Neural progenitor cell (in vitro differentiated cells): ENCODE data around the gene HLF. TPM values are rescaled to one million over a fixed set of nuclear protein-coding genes. Genes with fewer than 3 reads are reported as not detected.

Experiments
- DNase-seq: peaks from one replicate; pipeline ENCODE4 v3.0.0-alpha.2; 2016; ENCODE audit warnings: low spot score
- H2AFZ ChIP-seq: fragments of 200-600 bp; sonication (generic); replicated peaks from 2 replicates; pipeline ENCODE4 v1.6.1; 2016; ENCODE audit warnings: antibody characterized with exemption
- H3F3A ChIP-seq: fragments of 200-600 bp; sonication (generic); 2 replicates; pipeline ENCODE4 v1.6.1; 2016; ENCODE audit warnings: antibody characterized with exemption, low read depth
- H3K27ac ChIP-seq: fragments of 200-600 bp; sonication (generic); 2 replicates; pipeline ENCODE4 v1.5.1; 2016; ENCODE audit warnings: mild to moderate bottlenecking
- H3K27me3 ChIP-seq: fragments of 200-600 bp; sonication (generic); 2 replicates; pipeline ENCODE4 v1.6.1; 2016; ENCODE audit warnings: mild to moderate bottlenecking, moderate library complexity
- H3K36me3 ChIP-seq: fragments of 200-600 bp; sonication (generic); 2 replicates; pipeline ENCODE4 v1.5.1; 2016
- H3K4me1 ChIP-seq: fragments of 200-600 bp; sonication (generic); 2 replicates; pipeline ENCODE4 v1.6.1; 2016; ENCODE audit warnings: mixed run types
- H3K4me2 ChIP-seq: fragments of 200-600 bp; sonication (generic); 2 replicates; pipeline ENCODE4 v1.6.1; 2016
- H3K4me3 ChIP-seq: fragments of 200-600 bp; sonication (generic); 2 replicates; pipeline ENCODE4 v1.5.1; 2016
- H3K79me2 ChIP-seq: fragments of 200-600 bp; sonication (generic); 2 replicates; pipeline ENCODE4 v1.6.1; 2016; ENCODE audit warnings: low read depth
- H3K9ac ChIP-seq: fragments of 200-600 bp; sonication (generic); 2 replicates; pipeline ENCODE4 v1.6.1; 2016
- H3K9me3 ChIP-seq: fragments of 200-600 bp; sonication (generic); 2 replicates; pipeline ENCODE4 v1.5.1; 2016; ENCODE audit warnings: low read depth
- H4K20me1 ChIP-seq: fragments of 200-600 bp; sonication (generic); 2 replicates; pipeline ENCODE4 v1.6.1; 2016; ENCODE audit warnings: low read depth
- H3K27ac Mint-ChIP-seq: 3 replicates; pipeline ENCODE4 v1.8.0; 2021; ENCODE audit warnings: mixed read lengths
- H3K27me3 Mint-ChIP-seq: 2 replicates; pipeline ENCODE4 v1.8.0; 2022; ENCODE audit warnings: low read depth, mild to moderate bottlenecking, inconsistent platforms, moderate library complexity, mixed read lengths; ENCODE audit not compliant: insufficient read depth
- H3K36me3 Mint-ChIP-seq: 3 replicates; pipeline ENCODE4 v1.8.0; 2021; ENCODE audit warnings: mixed read lengths
- H3K4me1 Mint-ChIP-seq: 3 replicates; pipeline ENCODE4 v1.8.0; 2021; ENCODE audit warnings: mixed read lengths
- H3K4me3 Mint-ChIP-seq: 3 replicates; pipeline ENCODE4 v1.8.0; 2021; ENCODE audit warnings: mild to moderate bottlenecking, moderate library complexity, mixed read lengths
- H3K9me3 Mint-ChIP-seq: 3 replicates; pipeline ENCODE4 v1.8.0; 2020; ENCODE audit warnings: mixed read lengths
- EZH2 ChIP-seq: fragments of 200-600 bp; sonication (generic); IDR thresholded peaks from 2 replicates; pipeline ENCODE4 v1.6.1; 2017; ENCODE audit warnings: antibody characterized with exemption, mild to moderate bottlenecking, moderate library complexity
- EZH2phosphoT487 ChIP-seq: fragments of 200-600 bp; sonication (generic); IDR thresholded peaks from 2 replicates; pipeline ENCODE4 v1.6.1; 2017; ENCODE audit warnings: antibody characterized with exemption
- total RNA-seq: library from RNA; depleted of rRNA; stranded (reverse); fragments of >200 nt; gene quantifications from 2 replicates; pipeline ENCODE4 v1.2.3, GENCODE V29; 2015; ENCODE audit warnings: low replicate concordance
- TF ChIP-seq, protein P1 (sequence below): fragments of 200-600 bp; sonication (generic); IDR thresholded peaks from 2 replicates; pipeline ENCODE4 v1.5.1; 2017; ENCODE audit warnings: antibody characterized with exemption, mild to moderate bottlenecking

The HLF gene
- total RNA-seq, 1 donor from 2014 or later = 0.11 TPM

DNA sequence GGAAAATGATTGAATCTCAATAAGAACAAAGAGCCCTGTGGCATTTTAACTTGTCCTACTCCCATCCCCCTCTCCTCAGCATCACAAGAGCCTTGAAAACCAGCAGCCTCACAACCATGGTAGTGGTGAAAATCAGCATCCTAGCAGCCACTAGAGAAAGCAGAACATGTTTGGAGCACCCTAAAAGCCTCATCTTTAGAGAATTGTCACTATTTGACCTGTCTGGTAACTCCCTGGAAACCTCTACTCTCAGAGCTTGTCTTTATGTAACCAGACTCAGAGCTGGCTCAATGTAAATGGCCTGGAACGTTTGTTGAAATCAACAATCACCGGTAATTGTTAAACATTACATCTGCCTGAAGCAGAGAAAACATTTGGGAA, 86.1 kb downstream of the HLF start:
- Histone ChIP-seq H3K79me2 (no peaks in the 10 kb centered on the region), H3K27me3 (no peaks in the 10 kb centered on the region), H4K20me1 (no peaks in the 10 kb centered on the region), H3K27ac (no peak overlapping the region), H3K4me3 (no peak overlapping the region), H3K9ac (no peak overlapping the region), H3F3A (no peaks in the 10 kb centered on the region), H3K9me3 (no peaks in the 10 kb centered on the region), H3K36me3 (no peaks in the 10 kb centered on the region), H2AFZ (peak overlapping the region; percentile 94), H3K4me1 (peaks cover 7% of the 10 kb centered on the region), H3K4me2 (no peak overlapping the region)
- Mint-ChIP-seq H3K4me3 (no peak overlapping the region), H3K9me3 (peaks cover 2% of the 10 kb centered on the region), H3K4me1 (no peaks in the 10 kb centered on the region), H3K27ac (no peak overlapping the region), H3K27me3 (peaks cover 5% of the 10 kb centered on the region), H3K36me3 (no peaks in the 10 kb centered on the region)
- no peak for DNase-seq
- TF ChIP-seq, protein P1, sequence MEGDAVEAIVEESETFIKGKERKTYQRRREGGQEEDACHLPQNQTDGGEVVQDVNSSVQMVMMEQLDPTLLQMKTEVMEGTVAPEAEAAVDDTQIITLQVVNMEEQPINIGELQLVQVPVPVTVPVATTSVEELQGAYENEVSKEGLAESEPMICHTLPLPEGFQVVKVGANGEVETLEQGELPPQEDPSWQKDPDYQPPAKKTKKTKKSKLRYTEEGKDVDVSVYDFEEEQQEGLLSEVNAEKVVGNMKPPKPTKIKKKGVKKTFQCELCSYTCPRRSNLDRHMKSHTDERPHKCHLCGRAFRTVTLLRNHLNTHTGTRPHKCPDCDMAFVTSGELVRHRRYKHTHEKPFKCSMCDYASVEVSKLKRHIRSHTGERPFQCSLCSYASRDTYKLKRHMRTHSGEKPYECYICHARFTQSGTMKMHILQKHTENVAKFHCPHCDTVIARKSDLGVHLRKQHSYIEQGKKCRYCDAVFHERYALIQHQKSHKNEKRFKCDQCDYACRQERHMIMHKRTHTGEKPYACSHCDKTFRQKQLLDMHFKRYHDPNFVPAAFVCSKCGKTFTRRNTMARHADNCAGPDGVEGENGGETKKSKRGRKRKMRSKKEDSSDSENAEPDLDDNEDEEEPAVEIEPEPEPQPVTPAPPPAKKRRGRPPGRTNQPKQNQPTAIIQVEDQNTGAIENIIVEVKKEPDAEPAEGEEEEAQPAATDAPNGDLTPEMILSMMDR = no peak
- TF ChIP-seq EZH2 (no peak), EZH2phosphoT487 (no peak)

DNA sequence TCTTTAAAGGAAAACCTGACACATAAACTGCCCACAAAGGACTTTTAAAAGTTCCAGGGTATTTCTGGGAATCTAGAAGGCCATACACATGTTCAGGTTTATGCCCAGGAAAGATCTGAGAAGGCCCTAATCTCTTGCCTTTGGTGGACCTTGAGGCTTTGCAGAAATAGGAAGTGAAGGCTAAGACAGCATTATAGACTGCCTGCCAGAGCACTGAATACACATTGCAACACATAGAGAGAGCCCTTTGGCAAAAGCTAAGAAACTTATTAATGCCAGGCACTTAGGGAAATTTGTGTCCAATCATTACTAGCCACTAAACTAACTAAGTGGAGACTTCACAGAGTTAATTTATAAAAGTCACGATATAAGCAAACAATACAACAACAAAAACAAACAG, 86.5 kb downstream of the HLF start:
- H3K4me3 Mint-ChIP-seq = no peak overlapping the region
- H3K9me3 Mint-ChIP-seq = peaks cover 2% of the 10 kb centered on the region
- Histone ChIP-seq H3K27ac (no peak overlapping the region), H3F3A (no peaks in the 10 kb centered on the region), H3K4me2 (no peak overlapping the region), H3K27me3 (no peaks in the 10 kb centered on the region), H4K20me1 (no peaks in the 10 kb centered on the region), H3K36me3 (no peaks in the 10 kb centered on the region), H2AFZ (peak overlapping the region; percentile 94), H3K9me3 (no peaks in the 10 kb centered on the region), H3K79me2 (no peaks in the 10 kb centered on the region), H3K4me1 (peaks cover 8% of the 10 kb centered on the region), H3K4me3 (no peak overlapping the region), H3K9ac (no peak overlapping the region)
- H3K27ac Mint-ChIP-seq = no peak overlapping the region
- no peak for DNase-seq
- no peak for TF ChIP-seq EZH2
- TF ChIP-seq, protein P1 = no peak
- no peak for TF ChIP-seq EZH2phosphoT487
- H3K36me3 Mint-ChIP-seq = no peaks in the 10 kb centered on the region
- H3K4me1 Mint-ChIP-seq = no peaks in the 10 kb centered on the region
- peaks cover 5% of the 10 kb centered on the region for H3K27me3 Mint-ChIP-seq

DNA sequence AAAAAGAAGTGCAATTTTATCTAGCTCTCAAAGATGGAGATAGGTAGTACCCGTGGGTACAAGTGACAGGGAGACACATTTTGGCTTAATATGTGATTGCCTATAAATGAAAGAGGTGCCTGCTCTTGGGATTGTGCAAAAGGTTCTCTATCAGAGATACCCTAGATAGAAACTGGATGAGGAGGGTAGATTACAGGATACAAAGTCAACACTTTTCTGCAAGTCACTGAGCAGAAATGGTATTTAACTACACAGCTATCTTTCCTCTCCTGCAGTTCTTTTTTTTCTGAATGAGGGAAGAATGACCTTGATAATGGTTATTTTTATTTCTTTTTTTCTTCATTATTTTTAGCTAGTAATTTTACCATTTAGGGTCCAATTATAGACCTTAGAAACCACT, 89.2 kb downstream of the HLF start:
- no peak overlapping the region for H3K4me2 ChIP-seq
- H3K4me3 Mint-ChIP-seq = no peak overlapping the region
- no peaks in the 10 kb centered on the region for H4K20me1 ChIP-seq
- H3K9ac ChIP-seq = no peak overlapping the region
- no peaks in the 10 kb centered on the region for H3K4me1 Mint-ChIP-seq
- H3K79me2 ChIP-seq = no peaks in the 10 kb centered on the region
- no peaks in the 10 kb centered on the region for H3K9me3 Mint-ChIP-seq
- TF ChIP-seq, protein P1 = no peak
- DNase-seq = no peak
- no peak overlapping the region for H3K27ac Mint-ChIP-seq
- no peaks in the 10 kb centered on the region for H3F3A ChIP-seq
- H3K36me3 Mint-ChIP-seq = no peaks in the 10 kb centered on the region
- H3K9me3 ChIP-seq = no peaks in the 10 kb centered on the region
- H3K27me3 ChIP-seq = no peaks in the 10 kb centered on the region
- no peak overlapping the region for H2AFZ ChIP-seq
- no peaks in the 10 kb centered on the region for H3K27me3 Mint-ChIP-seq
- no peaks in the 10 kb centered on the region for H3K36me3 ChIP-seq
- no peak overlapping the region for H3K27ac ChIP-seq
- no peak overlapping the region for H3K4me3 ChIP-seq
- peaks cover 12% of the 10 kb centered on the region for H3K4me1 ChIP-seq

DNA sequence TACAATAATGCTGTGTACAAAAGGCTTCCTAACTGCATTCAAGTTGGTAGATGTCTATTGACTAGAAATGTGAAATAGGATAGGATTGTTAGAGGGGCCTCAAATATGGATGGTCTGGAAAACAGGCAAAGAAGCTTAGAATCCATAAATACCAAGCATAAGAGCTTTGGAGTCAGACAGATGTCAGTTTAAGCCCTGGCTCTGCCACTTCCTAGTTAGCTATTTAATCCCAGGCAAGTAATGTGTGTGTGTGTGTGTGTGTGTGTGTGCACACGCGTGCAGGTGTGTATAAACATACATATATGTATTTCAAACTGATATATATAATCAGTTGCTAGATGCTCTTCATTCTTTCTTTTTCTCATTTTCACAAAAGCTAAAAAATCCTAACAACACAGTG, 90.2 kb downstream of the HLF start:
- Mint-ChIP-seq H3K9me3 (no peaks in the 10 kb centered on the region), H3K4me3 (no peak overlapping the region), H3K4me1 (no peaks in the 10 kb centered on the region), H3K27me3 (no peaks in the 10 kb centered on the region), H3K27ac (no peak overlapping the region), H3K36me3 (no peaks in the 10 kb centered on the region)
- H3K27ac ChIP-seq = no peak overlapping the region
- H3K27me3 ChIP-seq = no peaks in the 10 kb centered on the region
- no peaks in the 10 kb centered on the region for H3K36me3 ChIP-seq
- no peak overlapping the region for H2AFZ ChIP-seq
- H3K9ac ChIP-seq = no peak overlapping the region
- H3K79me2 ChIP-seq = no peaks in the 10 kb centered on the region
- no peak overlapping the region for H3K4me2 ChIP-seq
- H3F3A ChIP-seq = no peaks in the 10 kb centered on the region
- H3K4me1 ChIP-seq = peaks cover 12% of the 10 kb centered on the region
- no peaks in the 10 kb centered on the region for H4K20me1 ChIP-seq
- no peaks in the 10 kb centered on the region for H3K9me3 ChIP-seq
- TF ChIP-seq, protein P1 = no peak
- TF ChIP-seq EZH2 (no peak), EZH2phosphoT487 (no peak)
- no peak for DNase-seq
- H3K4me3 ChIP-seq = no peak overlapping the region
